HG02870 (cell line): ENCODE data around the gene ATAD3B.

Source experiments
- ATAC-seq: cut with Tn5 transposase; IDR thresholded peaks from one replicate; pipeline ENCODE4 v1.9.1; 2021; ENCODE audit warnings: mild to moderate bottlenecking, moderate library complexity; ENCODE audit not compliant: unreplicated experiment

Gene ATAD3B

DNA sequence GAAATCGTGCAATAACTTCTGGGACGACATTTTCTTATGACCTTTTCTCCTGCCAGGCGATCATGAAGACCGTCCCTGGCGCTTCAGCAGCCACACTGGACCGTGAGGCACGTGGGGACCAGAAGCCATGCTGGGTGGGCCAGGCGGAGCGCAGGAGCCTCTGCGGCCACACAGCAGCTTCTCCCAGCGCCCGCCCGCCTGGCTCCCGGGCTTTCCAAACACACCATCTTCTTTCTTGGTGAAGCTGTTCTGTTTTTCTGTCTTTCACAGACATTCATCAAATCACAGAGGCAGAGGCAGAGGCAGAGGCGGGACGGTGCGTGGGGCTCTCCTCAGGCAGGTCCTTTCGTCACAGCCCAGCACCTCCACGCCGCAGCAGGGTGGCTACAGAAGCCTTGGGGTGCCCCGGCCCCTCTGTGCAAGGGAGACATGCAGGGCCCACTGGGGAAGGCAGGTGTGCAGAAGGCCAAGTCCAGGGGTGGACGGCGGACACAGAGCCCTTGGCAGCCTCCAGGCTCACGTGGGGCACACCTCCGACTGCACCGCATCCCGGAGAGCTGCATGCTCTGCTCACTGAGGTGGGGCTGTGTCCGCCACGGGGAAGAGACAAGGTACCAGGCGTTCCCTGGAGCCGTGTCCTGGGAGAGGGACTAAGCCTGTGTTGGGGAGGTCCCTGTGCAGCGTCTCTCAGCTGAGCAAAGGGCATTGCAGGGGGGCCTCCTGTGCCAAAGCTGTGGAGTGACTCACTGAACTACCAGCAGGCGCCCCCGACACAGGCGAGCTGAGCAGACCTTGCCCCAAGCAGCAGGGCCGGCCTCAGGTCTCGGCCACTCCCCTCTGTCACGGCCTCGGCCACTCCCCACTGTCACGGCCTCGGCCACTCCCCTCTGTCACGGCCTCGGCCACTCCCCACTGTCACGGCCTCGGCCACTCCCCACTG, 71.5 kb downstream of the ATAD3B start:
- no peak for ATAC-seq

DNA sequence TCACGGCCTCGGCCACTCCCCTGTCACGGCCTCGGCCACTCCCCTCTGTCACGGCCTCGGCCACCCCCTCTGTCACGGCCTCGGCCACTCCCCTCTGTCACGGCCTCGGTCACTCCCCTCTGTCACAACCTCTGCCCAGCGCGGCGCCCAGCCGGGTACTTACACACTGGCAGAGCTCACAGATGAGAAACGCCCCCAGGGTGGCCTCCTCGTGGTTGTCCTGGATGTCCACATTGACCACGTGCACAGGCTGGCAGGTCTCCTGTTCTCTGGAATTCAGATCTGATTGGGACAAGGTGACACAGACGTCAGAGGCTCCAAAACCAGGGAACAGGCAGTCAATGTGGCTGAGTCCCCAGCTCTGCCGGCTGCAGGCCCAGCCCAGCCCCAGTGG, 72.1 kb downstream of the ATAD3B start:
- no peak for ATAC-seq

DNA sequence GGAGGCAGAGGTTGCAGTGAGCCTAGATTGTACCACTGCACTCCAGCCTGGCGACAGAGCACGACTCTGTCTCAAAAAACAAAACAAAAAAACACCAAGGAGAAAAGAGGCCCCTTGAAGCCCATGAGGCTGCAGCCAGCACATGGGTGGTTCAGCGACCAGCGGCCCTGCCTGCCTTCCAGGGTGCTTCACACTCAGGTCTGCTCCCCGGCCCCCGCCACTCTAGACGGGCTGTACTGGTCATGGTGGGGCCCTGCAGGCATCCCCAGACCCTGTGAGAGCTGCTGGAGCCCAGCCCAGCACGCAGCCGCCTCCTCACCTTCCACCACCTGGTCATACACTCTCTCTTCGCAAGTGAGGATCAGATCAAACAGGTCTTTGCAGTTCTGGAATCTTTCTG, 73.0 kb downstream of the ATAD3B start:
- no peak for ATAC-seq
